ENCODE data around the gene CPT1B. TPM values are rescaled to one million over a fixed set of nuclear protein-coding genes. Genes with fewer than 3 reads are reported as not detected.

CPT1B gene
- total and polyA plus RNA-seq, 2 of the 8 experiments (the other 6 are each of a cell fraction or from before 2014, with no cell fraction given) = 34.2 to 36.2 TPM

GRCh38 chr22:50526834-50527801, 51.1 kb downstream of the CPT1B start:
- H3K36me3 ChIP-seq (ENCODE audit: control insufficient read depth in 2 of 4, insufficient read depth in 4 of 4, low read length in 3 of 4) = peaks cover 4 to 13% (median 10%) of the 10 kb centered on the region in 4 experiments; a peak in 6 of 8 replicates
- peaks cover 5 to 25% of the 10 kb centered on the region in 2 experiments for H4K20me1 ChIP-seq (replicated peaks in 1 of 2; ENCODE audit: control insufficient read depth in 1 of 2, insufficient read depth in 2 of 2, low read length in 2 of 2)
- H2BK20ac ChIP-seq (ENCODE audit: low read length) = no peak overlapping the region
- H3K56ac ChIP-seq (replicated peaks; ENCODE audit: insufficient read length, low read depth, low read length) = no peak overlapping the region
- peaks cover 37 to 55% (median 49%) of the 10 kb centered on the region in 4 experiments for H3K27me3 ChIP-seq (replicated peaks in 1 of 4; ENCODE audit: control insufficient read depth in 3 of 4, extremely low read depth in 1 of 4, insufficient read depth in 3 of 4, low read length in 3 of 4)
- peaks cover 33% of the 10 kb centered on the region; the same call in 1 of the 2 replicates for H3K23me2 ChIP-seq (ENCODE audit: low read depth, low read length)
- H2AK5ac ChIP-seq (ENCODE audit: low read depth, low read length) = peak overlapping the region; percentile 55; the same call in 1 of the 2 replicates
- no peak overlapping the region for H3K14ac ChIP-seq (ENCODE audit: insufficient read length)
- no peak overlapping the region for H2AFZ ChIP-seq (ENCODE audit: low read length)
- H3K4ac ChIP-seq (replicated peaks; ENCODE audit: insufficient read length, low read depth, low read length) = no peak overlapping the region
- ChIA-PET CTCF (ENCODE audit: partially characterized antibody) (interaction anchor here (0.6 to 3.4 kb wide), 6 partner anchors 10 to 94 kb away, joined by 3 to 16 read pairs (median 4); partner anchors contain the start of gene SYCE3), POLR2A (ENCODE audit: partially characterized antibody) (interaction anchor here (0.6 to 3.0 kb wide), 4 partner anchors 8 to 38 kb away, joined by 3 to 9 read pairs (median 4); partner anchors contain the start of genes LMF2, NCAPH2 and SYCE3)
- H3K4me1 ChIP-seq (replicated peaks in 1 of 4; ENCODE audit: control insufficient read depth in 3 of 4, insufficient read depth in 4 of 4, low read length in 3 of 4) = peaks cover 0 to 26% (median 12%) of the 10 kb centered on the region in 4 experiments; a peak in 5 of 7 replicates
- H4K8ac ChIP-seq (ENCODE audit: extremely low read depth, insufficient read depth, low read length) = peak overlapping the region; percentile 80
- H2BK5ac ChIP-seq (ENCODE audit: low read depth, low read length) = peak overlapping the region; percentile 85; the same call in 1 of the 2 replicates
- no peak overlapping the region for H2BK120ac ChIP-seq (replicated peaks; ENCODE audit: low read depth, low read length)
- no peaks in the 10 kb centered on the region for H3K79me2 ChIP-seq (ENCODE audit: control insufficient read depth in 1 of 2, insufficient read depth in 2 of 2, low read length in 2 of 2)
- H3K23ac ChIP-seq (ENCODE audit: insufficient read length) = no peak overlapping the region
- no peak overlapping the region for H3K27ac ChIP-seq (ENCODE audit: low read depth, low read length)
- peak overlapping the region; percentile 60; the same call in 1 of the 2 replicates for H3K18ac ChIP-seq (ENCODE audit: extremely low read depth, low read length)
- H3K4me3 ChIP-seq (ENCODE audit: extremely low read depth in 1 of 4, insufficient read depth in 2 of 4, low read depth in 3 of 4, low read length in 4 of 4) = peak overlapping the region; percentile 63 to 78 (median 67)
- H3K79me1 ChIP-seq (ENCODE audit: low read depth, low read length) = no peaks in the 10 kb centered on the region
- H4K91ac ChIP-seq (replicated peaks; ENCODE audit: insufficient read length, low read length) = peak overlapping the region; percentile 81
- DNase-seq (ENCODE audit: low read depth in 1 of 2, low spot score in 2 of 2) (peak in 1 of 2 experiments; percentile 76), FAIRE-seq (peak; percentile 82)
- no peaks in the 10 kb centered on the region for H3K9me3 ChIP-seq (ENCODE audit: insufficient read depth in 2 of 2, low read depth in 1 of 2, low read length in 1 of 2)
- peak; percentile 7 for TF ChIP-seq KDM4A (IDR thresholded peaks at IDR 0.05; ENCODE audit: low read depth, low read length, severe bottlenecking)
- no peak for TF ChIP-seq BRCA1 (IDR thresholded peaks at IDR 0.05; ENCODE audit: low read depth, low read length)
- 53% methylated on average over 27 of the region's 29 CpGs; no CpG with 5 or more reads in 1 of the 2 experiments for WGBS, 2 experiments (ENCODE audit: extremely low coverage in 1 of 2, insufficient coverage in 1 of 2, insufficient read length in 1 of 2, insufficient replicate concordance in 2 of 2, low coverage in 1 of 2, low lambda C conversion rate in 2 of 2, missing lambda C conversion rate in 1 of 2)
- peak overlapping the region; percentile 70 to 88 for H3K4me2 ChIP-seq (ENCODE audit: insufficient read depth in 1 of 2, low read depth in 2 of 2, low read length in 2 of 2)
- H2BK15ac ChIP-seq (ENCODE audit: low read length) = 0 out of 2 replicates have a peak overlapping the region, but pooled peaks have one; percentile 72
- no peak overlapping the region for H2BK12ac ChIP-seq (ENCODE audit: low read depth, low read length)
- H3K9ac ChIP-seq (replicated peaks in 1 of 4; ENCODE audit: extremely low read depth in 1 of 4, low read depth in 3 of 4, low read length in 3 of 4) = no peak overlapping the region; a peak in 1 of 7 replicates
- peak overlapping the region; percentile 28 for H4K5ac ChIP-seq (ENCODE audit: insufficient read length, low read depth, low read length)
